K562 (cell line): ENCODE results near the gene RPP14. TPM values are rescaled to one million over a fixed set of nuclear protein-coding genes. Genes with fewer than 3 reads are reported as not detected.

Source experiments
- ARID1B ChIP-seq: fragments of 450-650 bp; IDR thresholded peaks from 2 replicates; pipeline ENCODE4 v1.6.1; 2016; ENCODE audit warnings: antibody characterized with exemption, mild to moderate bottlenecking, inconsistent platforms
- COPS2 ChIP-seq: fragments of 450-650 bp; conservative IDR thresholded peaks from 2 replicates; pipeline ENCODE4 v1.6.1; 2016; ENCODE audit warnings: mild to moderate bottlenecking, moderate library complexity
- DPF2 ChIP-seq: fragments of 450-650 bp; IDR thresholded peaks from 2 replicates; pipeline ENCODE4 v1.6.1; 2016
- EGR1 ChIP-seq: fragments of 450-650 bp; conservative IDR thresholded peaks from 2 replicates; pipeline ENCODE4 v1.6.1; 2017; ENCODE audit warnings: mild to moderate bottlenecking
- FOXK2 ChIP-seq, 2 experiments: fragments of 450-650 bp; IDR thresholded peaks in 1 of 2; conservative IDR thresholded peaks in 1 of 2; 2 replicates each; pipeline ENCODE4 v1.6.1; 2016; ENCODE audit warnings: low read depth in 2 of 2, mild to moderate bottlenecking in 1 of 2
- HCFC1 ChIP-seq: IDR thresholded peaks from 2 replicates; pipeline ENCODE4 v1.6.1; 2012; ENCODE audit warnings: low read depth, low read length, improper control_type of control experiment
- HEY1 ChIP-seq: fragments of 250-450 bp; sonication (Bioruptor Pico); IDR thresholded peaks from 2 replicates; pipeline ENCODE4 v1.5.0; 2020; ENCODE audit warnings: mild to moderate bottlenecking, moderate library complexity, borderline replicate concordance
- HLTF ChIP-seq: fragments of 450-650 bp; IDR thresholded peaks from 2 replicates; pipeline ENCODE4 v1.6.1; 2016
- MYC ChIP-seq, 2 experiments: fragments of 250-450 bp in 1 of 2; sonication (Bioruptor Pico) in 1 of 2; IDR thresholded peaks; 2 replicates each; pipeline versions ENCODE4 v1.5.1 to v1.6.1; 2012 to 2021; ENCODE audit warnings: low read depth in 2 of 2, borderline replicate concordance in 1 of 2, improper control_type of control experiment in 1 of 2, low read length in 1 of 2, mild to moderate bottlenecking in 1 of 2, moderate library complexity in 1 of 2
- MYNN ChIP-seq, 2 experiments: sonication (generic); formaldehyde crosslinking in 1 of 2; IDR thresholded peaks; 2 replicates each; pipeline versions ENCODE4 v1.5.0 to v1.6.1; 2016 to 2020; ENCODE audit warnings: antibody characterized with exemption in 1 of 2, missing genetic modification reagents in 1 of 2
- NR2C1 ChIP-seq, 2 experiments: fragments of 450-650 bp; IDR thresholded peaks; 2 replicates each; pipeline ENCODE4 v1.6.1; 2017; ENCODE audit warnings: mild to moderate bottlenecking in 2 of 2, antibody characterized with exemption in 1 of 2, inconsistent platforms in 1 of 2, missing compliant biosample characterization in 1 of 2, missing genetic modification characterization in 1 of 2
- RBM39 ChIP-seq: fragments of 200-400 bp; formaldehyde crosslinking; optimal IDR thresholded peaks from 2 replicates; pipeline ENCODE3; 2018; ENCODE audit warnings: low read depth, low read length
- RFX1 ChIP-seq: fragments of 450-650 bp; IDR thresholded peaks from 2 replicates; pipeline ENCODE4 v1.6.1; 2016; ENCODE audit warnings: mild to moderate bottlenecking, moderate library complexity
- SIN3A ChIP-seq, 2 experiments: fragments of 150-350 bp in 1 of 2; IDR thresholded peaks; 2 replicates each; pipeline ENCODE4 v1.6.1; 2011 to 2016; ENCODE audit warnings: borderline replicate concordance in 2 of 2, low read depth in 2 of 2, low read length in 2 of 2, mild to moderate bottlenecking in 2 of 2, moderate library complexity in 2 of 2; ENCODE audit not compliant: control insufficient read depth in 1 of 2
- SMAD3 ChIP-seq: fragments of 450-650 bp; formaldehyde crosslinking; conservative IDR thresholded peaks from 2 replicates; pipeline ENCODE4 v1.4.0; 2020; ENCODE audit warnings: mild to moderate bottlenecking
- SRSF7 ChIP-seq: fragments of 200-400 bp; formaldehyde crosslinking; optimal IDR thresholded peaks from 2 replicates; pipeline ENCODE3; 2017; ENCODE audit warnings: mild to moderate bottlenecking, low read depth, low read length
- TEAD1 ChIP-seq, 2 experiments: fragments of 450-650 bp in 1 of 2; sonication (generic) in 1 of 2; formaldehyde crosslinking; IDR thresholded peaks; 2 replicates each; pipeline versions ENCODE4 v1.4.0 to v1.8.0; 2020 to 2022; ENCODE audit warnings: mild to moderate bottlenecking in 2 of 2, missing genetic modification reagents in 1 of 2
- ZKSCAN1 ChIP-seq: fragments of 150-350 bp; IDR thresholded peaks from 2 replicates; pipeline ENCODE4 v1.6.1; 2016; ENCODE audit warnings: low read depth, low read length
- ZNF507 ChIP-seq: conservative IDR thresholded peaks from 2 replicates; pipeline ENCODE4 v1.6.1; 2017; ENCODE audit warnings: missing genetic modification characterization, missing compliant biosample characterization
- polyA plus RNA-seq, 8 experiments: library from polyadenylated mRNA; depleted of rRNA in 4 of 8; stranded (reverse) in 5 of 8; unstranded in 3 of 8; fragments of >200 nt; fragmentation: Nextera tagmentation in 2 of 8; fragmentation: Illumina TruSeq in 1 of 8; extraction: Ambion mirVana in 2 of 8; extraction: Trizol in 1 of 8; gene quantifications; 2 replicates each; pipeline versions ENCODE4 v1.2.1 to v1.2.3, GENCODE V29; 2011 to 2014; ENCODE audit warnings: inconsistent platforms in 1 of 8, missing spikeins in 1 of 8
- total RNA-seq, 7 experiments: library from RNA; depleted of rRNA in 6 of 7; stranded (reverse); fragments of >200 nt in 6 of 7; fragmentation: Illumina TruSeq in 2 of 7; extraction: Trizol in 2 of 7; gene quantifications; 2 replicates each; pipeline versions ENCODE4 v1.2.1 to v1.2.3, GENCODE V29; 2011 to 2021; ENCODE audit warnings: low replicate concordance in 1 of 7
- TF ChIP-seq, protein P1 (sequence below): fragments of 450-650 bp; formaldehyde crosslinking; IDR thresholded peaks from 2 replicates; pipeline ENCODE4 v1.4.0; 2020; ENCODE audit warnings: mild to moderate bottlenecking, mixed read lengths
- TF ChIP-seq, protein P2 (sequence below), 2 experiments: fragments of 150-350 bp in 1 of 2; IDR thresholded peaks; 2 replicates each; pipeline ENCODE4 v1.6.1; 2012 to 2016; ENCODE audit warnings: low read depth in 2 of 2, low read length in 2 of 2, mild to moderate bottlenecking in 1 of 2, moderate library complexity in 1 of 2

RPP14 gene
- total and polyA plus RNA-seq, 9 of the 15 experiments (the other 6 are each of a cell fraction or from before 2014, with no cell fraction given), result 13.5 to 20.8 (median 15.4) TPM

- TF ChIP-seq SRSF7 (no peak), RFX1 (no peak), ZNF507 (no peak), COPS2 (no peak), RBM39 (no peak), SMAD3 (no peak), ZKSCAN1 (peak; percentile 16; the same call in 1 of the 2 replicates), ARID1B (peak; percentile 44), NR2C1 (IDR thresholded peaks at IDR 0.05) (peak; percentile 28; the same call in 1 of the 2 replicates), NR2C1 (tag; IDR thresholded peaks at IDR 0.05) (0 out of 2 replicates have a peak, but pooled peaks have one; percentile 29), SIN3A (IDR thresholded peaks at IDR 0.05; ENCODE audit: borderline replicate concordance in 2 of 2, control insufficient read depth in 1 of 2, low read depth in 2 of 2, low read length in 2 of 2) (peak in 1 of 2 experiments; percentile 6; a peak in 1 of 4 replicates), TEAD1 (CRISPR knock-in tag; IDR thresholded peaks at IDR 0.05) (no peak), MYNN (IDR thresholded peaks at IDR 0.05) (0 out of 2 replicates have a peak, but pooled peaks have one; percentile 24), MYNN (CRISPR knock-in tag; IDR thresholded peaks at IDR 0.05) (no peak), HEY1 (no peak), HLTF (no peak), EGR1 (peak; percentile 51), MYC (IDR thresholded peaks at IDR 0.05; ENCODE audit: low read depth, low read length) (peak; percentile 40; the same call in 1 of the 2 replicates), MYC (CRISPR knock-in tag; IDR thresholded peaks at IDR 0.05; ENCODE audit: borderline replicate concordance, low read depth) (no peak), FOXK2 (conservative IDR thresholded peaks at IDR 0.05 in 1 of 2, IDR thresholded peaks at IDR 0.05 in 1 of 2; ENCODE audit: low read depth in 2 of 2) (peak in 1 of 2 experiments; percentile 65; a peak in 2 of 4 replicates), HCFC1 (peak; percentile 66), DPF2 (peak; percentile 35; the same call in 1 of the 2 replicates)
- TF ChIP-seq, protein P1, sequence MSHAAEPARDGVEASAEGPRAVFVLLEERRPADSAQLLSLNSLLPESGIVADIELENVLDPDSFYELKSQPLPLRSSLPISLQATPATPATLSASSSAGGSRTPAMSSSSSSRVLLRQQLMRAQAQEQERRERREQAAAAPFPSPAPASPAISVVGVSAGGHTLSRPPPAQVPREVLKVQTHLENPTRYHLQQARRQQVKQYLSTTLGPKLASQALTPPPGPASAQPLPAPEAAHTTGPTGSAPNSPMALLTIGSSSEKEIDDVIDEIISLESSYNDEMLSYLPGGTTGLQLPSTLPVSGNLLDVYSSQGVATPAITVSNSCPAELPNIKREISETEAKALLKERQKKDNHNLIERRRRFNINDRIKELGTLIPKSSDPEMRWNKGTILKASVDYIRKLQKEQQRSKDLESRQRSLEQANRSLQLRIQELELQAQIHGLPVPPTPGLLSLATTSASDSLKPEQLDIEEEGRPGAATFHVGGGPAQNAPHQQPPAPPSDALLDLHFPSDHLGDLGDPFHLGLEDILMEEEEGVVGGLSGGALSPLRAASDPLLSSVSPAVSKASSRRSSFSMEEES (CRISPR knock-in tag), result no peak
- TF ChIP-seq, protein P2, sequence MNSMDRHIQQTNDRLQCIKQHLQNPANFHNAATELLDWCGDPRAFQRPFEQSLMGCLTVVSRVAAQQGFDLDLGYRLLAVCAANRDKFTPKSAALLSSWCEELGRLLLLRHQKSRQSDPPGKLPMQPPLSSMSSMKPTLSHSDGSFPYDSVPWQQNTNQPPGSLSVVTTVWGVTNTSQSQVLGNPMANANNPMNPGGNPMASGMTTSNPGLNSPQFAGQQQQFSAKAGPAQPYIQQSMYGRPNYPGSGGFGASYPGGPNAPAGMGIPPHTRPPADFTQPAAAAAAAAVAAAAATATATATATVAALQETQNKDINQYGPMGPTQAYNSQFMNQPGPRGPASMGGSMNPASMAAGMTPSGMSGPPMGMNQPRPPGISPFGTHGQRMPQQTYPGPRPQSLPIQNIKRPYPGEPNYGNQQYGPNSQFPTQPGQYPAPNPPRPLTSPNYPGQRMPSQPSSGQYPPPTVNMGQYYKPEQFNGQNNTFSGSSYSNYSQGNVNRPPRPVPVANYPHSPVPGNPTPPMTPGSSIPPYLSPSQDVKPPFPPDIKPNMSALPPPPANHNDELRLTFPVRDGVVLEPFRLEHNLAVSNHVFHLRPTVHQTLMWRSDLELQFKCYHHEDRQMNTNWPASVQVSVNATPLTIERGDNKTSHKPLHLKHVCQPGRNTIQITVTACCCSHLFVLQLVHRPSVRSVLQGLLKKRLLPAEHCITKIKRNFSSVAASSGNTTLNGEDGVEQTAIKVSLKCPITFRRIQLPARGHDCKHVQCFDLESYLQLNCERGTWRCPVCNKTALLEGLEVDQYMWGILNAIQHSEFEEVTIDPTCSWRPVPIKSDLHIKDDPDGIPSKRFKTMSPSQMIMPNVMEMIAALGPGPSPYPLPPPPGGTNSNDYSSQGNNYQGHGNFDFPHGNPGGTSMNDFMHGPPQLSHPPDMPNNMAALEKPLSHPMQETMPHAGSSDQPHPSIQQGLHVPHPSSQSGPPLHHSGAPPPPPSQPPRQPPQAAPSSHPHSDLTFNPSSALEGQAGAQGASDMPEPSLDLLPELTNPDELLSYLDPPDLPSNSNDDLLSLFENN (IDR thresholded peaks at IDR 0.05; ENCODE audit: low read depth in 2 of 2, low read length in 2 of 2), result peak in 1 of 2 experiments; percentile 11; a peak in 1 of 4 replicates
Observed at GRCh38 chr3:58305882-58306711, at the start of gene RPP14, which contains the start of gene HTD2 (continued).
